ENCODE measurements around the gene HLA-E.

DNA sequence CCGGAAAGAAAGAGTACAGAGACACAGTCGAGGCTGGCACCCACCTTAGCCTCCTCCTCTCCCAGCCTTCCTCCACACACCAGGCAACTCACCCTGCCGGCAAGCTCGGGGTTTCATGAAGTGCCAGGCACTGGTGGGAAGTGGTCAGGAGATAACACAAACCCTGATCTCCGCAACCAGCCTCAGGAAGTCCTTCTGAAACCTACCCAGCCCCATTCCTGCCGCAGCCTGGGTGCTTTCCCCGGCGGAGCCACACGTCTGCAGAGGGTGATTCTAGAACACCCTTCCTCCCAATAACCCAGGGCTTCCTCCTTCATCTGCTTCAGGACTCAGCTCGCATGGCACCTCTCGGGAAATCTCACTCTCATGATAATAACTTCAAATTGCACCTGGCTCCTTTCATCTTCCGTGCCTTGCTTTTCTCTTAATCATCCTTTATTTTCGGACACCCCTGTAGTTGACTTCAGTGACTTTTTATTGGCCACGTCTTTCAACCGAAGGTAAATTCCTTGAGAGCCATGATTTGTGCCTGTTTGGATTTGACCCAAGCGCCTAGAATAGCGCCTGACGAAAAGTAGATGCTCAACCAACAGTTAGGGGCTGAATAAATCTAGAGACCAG, 8.7 kb upstream of the HLA-E start:
- TF ChIP-seq EP300 (IDR thresholded peaks at IDR 0.05), result no peak
- TF ChIP-seq, protein P1, sequence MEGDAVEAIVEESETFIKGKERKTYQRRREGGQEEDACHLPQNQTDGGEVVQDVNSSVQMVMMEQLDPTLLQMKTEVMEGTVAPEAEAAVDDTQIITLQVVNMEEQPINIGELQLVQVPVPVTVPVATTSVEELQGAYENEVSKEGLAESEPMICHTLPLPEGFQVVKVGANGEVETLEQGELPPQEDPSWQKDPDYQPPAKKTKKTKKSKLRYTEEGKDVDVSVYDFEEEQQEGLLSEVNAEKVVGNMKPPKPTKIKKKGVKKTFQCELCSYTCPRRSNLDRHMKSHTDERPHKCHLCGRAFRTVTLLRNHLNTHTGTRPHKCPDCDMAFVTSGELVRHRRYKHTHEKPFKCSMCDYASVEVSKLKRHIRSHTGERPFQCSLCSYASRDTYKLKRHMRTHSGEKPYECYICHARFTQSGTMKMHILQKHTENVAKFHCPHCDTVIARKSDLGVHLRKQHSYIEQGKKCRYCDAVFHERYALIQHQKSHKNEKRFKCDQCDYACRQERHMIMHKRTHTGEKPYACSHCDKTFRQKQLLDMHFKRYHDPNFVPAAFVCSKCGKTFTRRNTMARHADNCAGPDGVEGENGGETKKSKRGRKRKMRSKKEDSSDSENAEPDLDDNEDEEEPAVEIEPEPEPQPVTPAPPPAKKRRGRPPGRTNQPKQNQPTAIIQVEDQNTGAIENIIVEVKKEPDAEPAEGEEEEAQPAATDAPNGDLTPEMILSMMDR (IDR thresholded peaks at IDR 0.05), result no peak

Measured in upper lobe of left lung (tissue), 4 donors.